HepG2 (cell line): ENCODE data around the gene HDAC3. TPM values are rescaled to one million over a fixed set of nuclear protein-coding genes. Genes with fewer than 3 reads are reported as not detected.
A peak's percentile ranks its signal among the peaks of the same experiment; 100 is the strongest.

Experiments used
- ATAC-seq: fragments of 200-7000 bp; cut with Tn5 transposase; 3 replicates; pipeline ENCODE4 v1.9.1; 2020; ENCODE audit warnings: mild to moderate bottlenecking, moderate library complexity
- BruUV-seq: library from RNA; stranded (reverse); fragments of 400-500 nt; replicated peaks from 2 replicates; lab custom pipeline; 2021; lab: Mats Ljungman, UMichigan
- CTCF ChIA-PET: fragments of 300-600 bp; formaldehyde crosslinking; extraction: SDS; loops from one replicate; lab custom pipeline; 2021; ENCODE audit warnings: low total read pairs, inconsistent platforms, low intra/inter-chr PET ratio; lab: Yijun Ruan, JAX
- POLR2A ChIA-PET: fragments of 350-600 bp; sonication (Branson Sonifier 250); formaldehyde crosslinking; loops from one replicate; lab custom pipeline; 2020; ENCODE audit warnings: antibody characterized with exemption, inconsistent platforms; lab: Yijun Ruan, JAX
- DNase-seq: peaks from one replicate; pipeline ENCODE4 v3.0.0-alpha.2; 2015; ENCODE audit warnings: low spot score
- FAIRE-seq: peaks from 3 replicates; lab custom pipeline; 2011; peaks lifted over from hg19 to GRCh38; lab: Jason Lieb, UNC
- H2AFZ ChIP-seq: one replicate; pipeline ENCODE4 v1.6.1; 2011; ENCODE audit warnings: low read length, inconsistent platforms
- H3K27ac ChIP-seq: fragments of 300-600 bp; 3 replicates; pipeline ENCODE4 v1.8.0; 2011; ENCODE audit warnings: mixed run types, mild to moderate bottlenecking, mixed read lengths, low read length, inconsistent platforms; ENCODE audit not compliant: insufficient read depth; ENCODE audit errors: extremely low read length
- H3K27me3 ChIP-seq, 2 experiments: fragments of 200-600 bp in 1 of 2; 2 replicates in 1 of 2; 3 replicates in 1 of 2; pipeline versions ENCODE4 v1.6.0 to v1.8.0; 2011; ENCODE audit warnings: low read length in 2 of 2, mild to moderate bottlenecking in 2 of 2, moderate library complexity in 2 of 2, inconsistent platforms in 1 of 2; ENCODE audit not compliant: insufficient read depth in 2 of 2, control insufficient read depth in 1 of 2
- H3K36me3 ChIP-seq, 2 experiments: fragments of 200-600 bp in 1 of 2; replicated peaks in 1 of 2; 2 replicates in 1 of 2; 3 replicates in 1 of 2; pipeline versions ENCODE4 v1.5.1 to v1.8.0; 2011; ENCODE audit warnings: low read length in 2 of 2, inconsistent platforms in 1 of 2; ENCODE audit not compliant: insufficient read depth in 2 of 2, control insufficient read depth in 1 of 2
- H3K4me1 ChIP-seq: 2 replicates; pipeline ENCODE4 v1.5.1; 2012; ENCODE audit warnings: low read length, inconsistent platforms; ENCODE audit not compliant: insufficient read depth
- H3K4me2 ChIP-seq: 2 replicates; pipeline ENCODE4 v1.6.0; 2011; ENCODE audit warnings: low read depth, low read length, inconsistent platforms
- H3K4me3 ChIP-seq, 3 experiments: fragments of 200-600 bp in 1 of 3; sonication (generic), shearing (Covaris generic) in 1 of 3; replicated peaks in 1 of 3; 2 replicates each; pipeline ENCODE4 v1.5.1; 2011 to 2016; ENCODE audit warnings: low read length in 3 of 3, inconsistent platforms in 2 of 3, low read depth in 2 of 3, mild to moderate bottlenecking in 2 of 3, control low read depth in 1 of 3, mixed read lengths in 1 of 3; ENCODE audit not compliant: insufficient read depth in 1 of 3
- H3K79me2 ChIP-seq: one replicate; pipeline ENCODE4 v1.6.1; 2011; ENCODE audit warnings: low read length, inconsistent platforms; ENCODE audit not compliant: insufficient read depth
- H3K9ac ChIP-seq: 2 replicates; pipeline ENCODE4 v1.6.0; 2011; ENCODE audit warnings: mild to moderate bottlenecking, low read depth, low read length, inconsistent platforms; ENCODE audit not compliant: insufficient read depth
- H3K9me3 ChIP-seq: 2 replicates; pipeline ENCODE4 v1.5.1; 2012; ENCODE audit warnings: mild to moderate bottlenecking, low read length
- H4K20me1 ChIP-seq: 2 replicates; pipeline ENCODE4 v1.6.0; 2011; ENCODE audit warnings: inconsistent platforms, mild to moderate bottlenecking, low read length, moderate library complexity; ENCODE audit not compliant: insufficient read depth
- MAZ ChIP-seq, 2 experiments: sonication (generic) in 1 of 2; formaldehyde crosslinking in 1 of 2; IDR thresholded peaks; 2 replicates each; pipeline versions ENCODE4 v1.5.0 to v1.6.1; 2012 to 2020; ENCODE audit warnings: low read depth in 2 of 2, mild to moderate bottlenecking in 2 of 2, borderline replicate concordance in 1 of 2, improper control_type of control experiment in 1 of 2, low read length in 1 of 2, missing genetic modification reagents in 1 of 2, moderate library complexity in 1 of 2
- PAF1 ChIP-seq: IDR thresholded peaks from 2 replicates; pipeline ENCODE4 v1.6.1; 2016; ENCODE audit warnings: missing genetic modification reagents, missing compliant biosample characterization
- ZBTB20 ChIP-seq: sonication (generic); formaldehyde crosslinking; IDR thresholded peaks from 2 replicates; pipeline ENCODE4 v1.8.1; 2023; ENCODE audit warnings: missing genetic modification reagents, low read depth, mild to moderate bottlenecking, borderline replicate concordance
- ZNF883 ChIP-seq: sonication (generic); formaldehyde crosslinking; IDR thresholded peaks from 2 replicates; pipeline ENCODE4 v1.5.1; 2020; ENCODE audit warnings: mild to moderate bottlenecking, missing genetic modification reagents; ENCODE audit errors: not compliant biosample characterization
- WGBS: methylation state at CpG from one replicate; pipeline ENCODE4 v1.1.6; 2017; ENCODE audit warnings: low lambda C conversion rate; 5-methylcytosine and 5-hydroxymethylcytosine counted together
- in situ Hi-C: cut with HindIII; loops from 2 replicates; pipeline ENCODE4 v1.10.0; 2017; ENCODE audit warnings: low pct_unique_long_range_greater_than_20kb; ENCODE audit not compliant: extremely low pct_ligation_motif_present
- intact Hi-C: fragments of 100-400 bp; cut with micrococcal nuclease; formaldehyde crosslinking; loops from one replicate; pipeline ENCODE4 v1.10.0; 2022; ENCODE audit not compliant: unreplicated experiment
- polyA plus RNA-seq, 8 experiments: library from polyadenylated mRNA; depleted of rRNA in 3 of 8; stranded (reverse) in 7 of 8; unstranded in 1 of 8; fragments of >200 nt; fragmentation: Illumina TruSeq in 4 of 8; extraction: Trizol in 4 of 8; gene quantifications; 2 replicates each; pipeline versions ENCODE4 v1.2.1 to v1.2.3, GENCODE V29; 2011 to 2016; ENCODE audit warnings: low read depth in 4 of 8, missing spikeins in 1 of 8, mixed read lengths in 1 of 8; ENCODE audit not compliant: insufficient read depth in 1 of 8
- total RNA-seq, 5 experiments: library from RNA; depleted of rRNA; stranded (reverse); fragments of >200 nt; fragmentation: Illumina TruSeq; extraction: Trizol; gene quantifications; 2 replicates each; pipeline ENCODE4 v1.2.3, GENCODE V29; 2016; ENCODE audit warnings: low read depth in 1 of 5
- TF ChIP-seq, protein P1 (sequence below): IDR thresholded peaks from 2 replicates; pipeline ENCODE4 v1.4.0; 2020; ENCODE audit warnings: mild to moderate bottlenecking, missing genetic modification reagents
- TF ChIP-seq, protein P2 (sequence below): sonication (generic); formaldehyde crosslinking; IDR thresholded peaks from 2 replicates; pipeline ENCODE4 v1.8.1; 2022; ENCODE audit warnings: low read depth, mild to moderate bottlenecking, missing genetic modification reagents
- TF ChIP-seq, protein P3 (sequence below): sonication (generic); formaldehyde crosslinking; IDR thresholded peaks from 2 replicates; pipeline ENCODE4 v1.5.0; 2020; ENCODE audit warnings: missing genetic modification reagents, mild to moderate bottlenecking, borderline replicate concordance

Gene HDAC3
- total and polyA plus RNA-seq, 2 of the 13 experiments (the other 11 are each of a cell fraction or from before 2014, with no cell fraction given) = 84.0 to 94.1 TPM

DNA sequence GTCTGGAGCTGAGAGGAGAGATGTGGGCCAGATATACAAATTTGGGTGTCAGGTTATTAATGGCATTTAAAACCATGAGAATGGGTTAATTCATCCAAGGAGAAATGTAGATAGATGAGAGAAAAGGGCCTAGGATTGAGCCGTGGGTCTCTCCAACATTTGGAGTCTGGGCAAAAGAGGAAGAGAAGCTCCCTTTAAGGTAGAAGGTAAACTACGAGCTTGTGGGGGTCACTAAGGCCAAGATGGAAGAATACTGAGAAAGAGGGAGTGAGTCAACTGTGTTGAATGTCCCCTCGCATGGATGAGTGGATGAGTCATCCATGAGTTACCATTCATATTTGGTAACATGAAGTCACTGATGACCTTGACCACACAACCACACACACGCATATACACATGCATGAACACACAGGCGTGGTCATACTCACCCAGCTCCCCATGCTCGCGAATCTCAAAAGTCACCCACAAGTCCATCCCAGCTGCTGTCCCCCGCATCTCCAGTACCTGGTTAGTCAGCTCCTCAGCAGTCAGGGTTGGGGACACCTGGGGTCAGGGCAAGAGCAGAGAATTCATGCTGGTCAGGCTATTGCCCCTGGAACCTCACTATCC lies 21.4 kb upstream of the HDAC3 start (continued):
- TF ChIP-seq, protein P1, sequence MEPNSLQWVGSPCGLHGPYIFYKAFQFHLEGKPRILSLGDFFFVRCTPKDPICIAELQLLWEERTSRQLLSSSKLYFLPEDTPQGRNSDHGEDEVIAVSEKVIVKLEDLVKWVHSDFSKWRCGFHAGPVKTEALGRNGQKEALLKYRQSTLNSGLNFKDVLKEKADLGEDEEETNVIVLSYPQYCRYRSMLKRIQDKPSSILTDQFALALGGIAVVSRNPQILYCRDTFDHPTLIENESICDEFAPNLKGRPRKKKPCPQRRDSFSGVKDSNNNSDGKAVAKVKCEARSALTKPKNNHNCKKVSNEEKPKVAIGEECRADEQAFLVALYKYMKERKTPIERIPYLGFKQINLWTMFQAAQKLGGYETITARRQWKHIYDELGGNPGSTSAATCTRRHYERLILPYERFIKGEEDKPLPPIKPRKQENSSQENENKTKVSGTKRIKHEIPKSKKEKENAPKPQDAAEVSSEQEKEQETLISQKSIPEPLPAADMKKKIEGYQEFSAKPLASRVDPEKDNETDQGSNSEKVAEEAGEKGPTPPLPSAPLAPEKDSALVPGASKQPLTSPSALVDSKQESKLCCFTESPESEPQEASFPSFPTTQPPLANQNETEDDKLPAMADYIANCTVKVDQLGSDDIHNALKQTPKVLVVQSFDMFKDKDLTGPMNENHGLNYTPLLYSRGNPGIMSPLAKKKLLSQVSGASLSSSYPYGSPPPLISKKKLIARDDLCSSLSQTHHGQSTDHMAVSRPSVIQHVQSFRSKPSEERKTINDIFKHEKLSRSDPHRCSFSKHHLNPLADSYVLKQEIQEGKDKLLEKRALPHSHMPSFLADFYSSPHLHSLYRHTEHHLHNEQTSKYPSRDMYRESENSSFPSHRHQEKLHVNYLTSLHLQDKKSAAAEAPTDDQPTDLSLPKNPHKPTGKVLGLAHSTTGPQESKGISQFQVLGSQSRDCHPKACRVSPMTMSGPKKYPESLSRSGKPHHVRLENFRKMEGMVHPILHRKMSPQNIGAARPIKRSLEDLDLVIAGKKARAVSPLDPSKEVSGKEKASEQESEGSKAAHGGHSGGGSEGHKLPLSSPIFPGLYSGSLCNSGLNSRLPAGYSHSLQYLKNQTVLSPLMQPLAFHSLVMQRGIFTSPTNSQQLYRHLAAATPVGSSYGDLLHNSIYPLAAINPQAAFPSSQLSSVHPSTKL (CRISPR knock-in tag) = peak; percentile 28; the same call in 1 of the 2 replicates
- TF ChIP-seq, protein P2, sequence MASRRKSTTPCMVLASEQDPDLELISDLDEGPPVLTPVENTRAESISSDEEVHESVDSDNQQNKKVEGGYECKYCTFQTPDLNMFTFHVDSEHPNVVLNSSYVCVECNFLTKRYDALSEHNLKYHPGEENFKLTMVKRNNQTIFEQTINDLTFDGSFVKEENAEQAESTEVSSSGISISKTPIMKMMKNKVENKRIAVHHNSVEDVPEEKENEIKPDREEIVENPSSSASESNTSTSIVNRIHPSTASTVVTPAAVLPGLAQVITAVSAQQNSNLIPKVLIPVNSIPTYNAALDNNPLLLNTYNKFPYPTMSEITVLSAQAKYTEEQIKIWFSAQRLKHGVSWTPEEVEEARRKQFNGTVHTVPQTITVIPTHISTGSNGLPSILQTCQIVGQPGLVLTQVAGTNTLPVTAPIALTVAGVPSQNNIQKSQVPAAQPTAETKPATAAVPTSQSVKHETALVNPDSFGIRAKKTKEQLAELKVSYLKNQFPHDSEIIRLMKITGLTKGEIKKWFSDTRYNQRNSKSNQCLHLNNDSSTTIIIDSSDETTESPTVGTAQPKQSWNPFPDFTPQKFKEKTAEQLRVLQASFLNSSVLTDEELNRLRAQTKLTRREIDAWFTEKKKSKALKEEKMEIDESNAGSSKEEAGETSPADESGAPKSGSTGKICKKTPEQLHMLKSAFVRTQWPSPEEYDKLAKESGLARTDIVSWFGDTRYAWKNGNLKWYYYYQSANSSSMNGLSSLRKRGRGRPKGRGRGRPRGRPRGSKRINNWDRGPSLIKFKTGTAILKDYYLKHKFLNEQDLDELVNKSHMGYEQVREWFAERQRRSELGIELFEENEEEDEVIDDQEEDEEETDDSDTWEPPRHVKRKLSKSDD (CRISPR knock-in tag) = no peak

DNA sequence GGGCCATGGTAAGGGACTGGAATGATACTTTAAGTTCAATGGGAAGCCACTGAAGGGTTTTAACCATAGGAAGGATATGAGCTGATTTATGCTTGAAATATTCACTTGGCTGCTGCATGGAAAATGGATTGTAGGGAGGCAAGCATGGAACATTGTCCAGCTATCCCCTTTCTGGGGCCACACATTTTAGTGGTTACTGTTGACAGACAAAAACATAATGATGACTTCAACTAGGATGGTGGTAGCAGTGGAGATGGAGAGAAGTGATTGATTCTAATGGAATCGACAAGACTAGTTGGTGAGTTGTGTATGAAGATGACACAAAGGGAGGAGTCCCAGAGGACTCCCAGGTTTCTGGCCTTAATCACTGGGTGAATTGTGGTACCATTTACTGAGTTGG lies 20.8 kb upstream of the HDAC3 start:
- H3K4me2 ChIP-seq = no peak overlapping the region
- no peak overlapping the region for H2AFZ ChIP-seq
- no peaks in the 10 kb centered on the region for H3K9me3 ChIP-seq
- TF ChIP-seq ZBTB20 (CRISPR knock-in tag) (no peak), PAF1 (CRISPR knock-in tag) (no peak), MAZ (IDR thresholded peaks at IDR 0.05; ENCODE audit: borderline replicate concordance, low read depth, low read length) (no peak), MAZ (CRISPR knock-in tag; IDR thresholded peaks at IDR 0.05; ENCODE audit: low read depth) (no peak), ZNF883 (CRISPR knock-in tag) (no peak)
- TF ChIP-seq, protein P3, sequence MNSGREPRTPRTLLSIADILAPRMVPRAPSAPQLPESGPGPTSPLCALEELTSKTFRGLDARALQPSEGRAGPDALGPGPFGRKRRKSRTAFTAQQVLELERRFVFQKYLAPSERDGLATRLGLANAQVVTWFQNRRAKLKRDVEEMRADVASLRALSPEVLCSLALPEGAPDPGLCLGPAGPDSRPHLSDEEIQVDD (CRISPR knock-in tag) = no peak
- TF ChIP-seq, all 625 proteins: peak for 0
- H3K4me3 ChIP-seq = no peak overlapping the region
- no peak overlapping the region for H3K9ac ChIP-seq
- no peaks in the 10 kb centered on the region for H3K4me1 ChIP-seq
- WGBS = 47% methylated on average over 1 of the region's 1 CpG
- DNase-seq (no peak), ATAC-seq (no peak), FAIRE-seq (no peak)
- intact Hi-C loops (no loop called here), in situ Hi-C loops (no loop called here)
- no TSS peak for BruUV-seq
- ChIA-PET POLR2A (interaction anchor here (1.2 kb wide), 1 partner anchor 21 kb away, joined by 9 read pairs; the partner anchor contains the start of genes HDAC3 and RELL2), CTCF (no interaction called here)
- no peaks in the 10 kb centered on the region for H3K36me3 ChIP-seq
- no peak overlapping the region for H3K27ac ChIP-seq
- H3K27me3 ChIP-seq = peaks cover 5 to 15% of the 10 kb centered on the region in 2 experiments; a peak in 3 of 5 replicates
- H3K79me2 ChIP-seq = no peaks in the 10 kb centered on the region
- H4K20me1 ChIP-seq = no peaks in the 10 kb centered on the region
